HepG2 (cell line): ENCODE measurements around the gene ZNF763. TPM values are rescaled to one million over a fixed set of nuclear protein-coding genes. Genes with fewer than 3 reads are reported as not detected.

Source experiments
- BRD4 ChIP-seq: sonication (generic); formaldehyde crosslinking; IDR thresholded peaks from 2 replicates; pipeline ENCODE4 v1.4.0; 2020; ENCODE audit warnings: missing genetic modification reagents
- HES4 ChIP-seq: sonication (generic); formaldehyde crosslinking; IDR thresholded peaks from 2 replicates; pipeline ENCODE4 v1.9.0; 2021; ENCODE audit warnings: mild to moderate bottlenecking, missing genetic modification reagents, borderline replicate concordance
- HNRNPLL ChIP-seq: fragments of 200-400 bp; formaldehyde crosslinking; IDR thresholded peaks from 2 replicates; pipeline ENCODE4 v1.6.1; 2017; ENCODE audit warnings: mild to moderate bottlenecking, low read depth, low read length; ENCODE audit not compliant: poor library complexity, severe bottlenecking
- PHF21A ChIP-seq: sonication (generic); formaldehyde crosslinking; IDR thresholded peaks from 2 replicates; pipeline ENCODE4 v1.5.0; 2020; ENCODE audit warnings: mild to moderate bottlenecking, missing genetic modification reagents
- POLR2A ChIP-seq, 2 experiments: IDR thresholded peaks; 2 replicates each; pipeline ENCODE4 v1.6.1; 2011; ENCODE audit warnings: low read depth in 2 of 2, low read length in 2 of 2, mild to moderate bottlenecking in 1 of 2, moderate library complexity in 1 of 2; ENCODE audit not compliant: insufficient read depth in 1 of 2
- SMAD1 ChIP-seq: sonication (generic); formaldehyde crosslinking; IDR thresholded peaks from 2 replicates; pipeline ENCODE4 v1.4.0; 2020; ENCODE audit warnings: missing genetic modification reagents, low read depth, mild to moderate bottlenecking, borderline replicate concordance
- SYNCRIP ChIP-seq: fragments of 200-400 bp; formaldehyde crosslinking; IDR thresholded peaks from 2 replicates; pipeline ENCODE4 v1.6.1; 2018; ENCODE audit warnings: mild to moderate bottlenecking, low read depth, low read length; ENCODE audit not compliant: insufficient read depth
- ZBTB14 ChIP-seq: sonication (generic); formaldehyde crosslinking; IDR thresholded peaks from 2 replicates; pipeline ENCODE4 v1.4.0; 2020; ENCODE audit warnings: missing genetic modification reagents
- ZFX ChIP-seq: sonication (generic); formaldehyde crosslinking; IDR thresholded peaks from 2 replicates; pipeline ENCODE4 v1.4.0; 2020; ENCODE audit warnings: mild to moderate bottlenecking, low read depth, missing genetic modification reagents, moderate library complexity
- ZNF101 ChIP-seq: sonication (generic); formaldehyde crosslinking; IDR thresholded peaks from 2 replicates; pipeline ENCODE4 v1.4.0; 2020; ENCODE audit warnings: mild to moderate bottlenecking, low read depth, missing genetic modification reagents, borderline replicate concordance
- ZNF24 ChIP-seq: fragments of 450-650 bp; IDR thresholded peaks from 2 replicates; pipeline ENCODE4 v1.6.1; 2017; ENCODE audit warnings: antibody characterized with exemption, mild to moderate bottlenecking
- ZNF615 ChIP-seq: sonication (generic); formaldehyde crosslinking; IDR thresholded peaks from 2 replicates; pipeline ENCODE4 v1.5.0; 2020; ENCODE audit warnings: mild to moderate bottlenecking, missing genetic modification reagents, borderline replicate concordance
- ZNF850 ChIP-seq: sonication (generic); formaldehyde crosslinking; conservative IDR thresholded peaks from 2 replicates; pipeline ENCODE4 v1.9.0; 2021; ENCODE audit warnings: mild to moderate bottlenecking, missing genetic modification reagents
- polyA plus RNA-seq, 8 experiments: library from polyadenylated mRNA; depleted of rRNA in 3 of 8; stranded (reverse) in 7 of 8; unstranded in 1 of 8; fragments of >200 nt; fragmentation: Illumina TruSeq in 4 of 8; extraction: Trizol in 4 of 8; gene quantifications; 2 replicates each; pipeline versions ENCODE4 v1.2.1 to v1.2.3, GENCODE V29; 2011 to 2016; ENCODE audit warnings: low read depth in 4 of 8, missing spikeins in 1 of 8, mixed read lengths in 1 of 8; ENCODE audit not compliant: insufficient read depth in 1 of 8
- total RNA-seq, 5 experiments: library from RNA; depleted of rRNA; stranded (reverse); fragments of >200 nt; fragmentation: Illumina TruSeq; extraction: Trizol; gene quantifications; 2 replicates each; pipeline ENCODE4 v1.2.3, GENCODE V29; 2016; ENCODE audit warnings: low read depth in 1 of 5
- TF ChIP-seq, protein P1 (sequence below): sonication (generic); formaldehyde crosslinking; IDR thresholded peaks from 2 replicates; pipeline ENCODE4 v1.8.0; 2022; ENCODE audit warnings: mild to moderate bottlenecking, missing genetic modification reagents
- TF ChIP-seq, protein P2 (sequence below): sonication (generic); formaldehyde crosslinking; IDR thresholded peaks from 2 replicates; pipeline ENCODE4 v1.5.1; 2020; ENCODE audit warnings: mild to moderate bottlenecking, missing genetic modification reagents
- TF ChIP-seq, protein P3 (sequence below): sonication (generic); formaldehyde crosslinking; IDR thresholded peaks from 2 replicates; pipeline ENCODE4 v1.5.0; 2020; ENCODE audit warnings: missing genetic modification reagents, mild to moderate bottlenecking, borderline replicate concordance
- TF ChIP-seq, protein P4 (sequence below): sonication (generic); formaldehyde crosslinking; IDR thresholded peaks from 2 replicates; pipeline ENCODE4 v1.4.0; 2020; ENCODE audit warnings: low read depth, missing genetic modification reagents

The ZNF763 gene
- total and polyA plus RNA-seq, 2 of the 13 experiments (the other 11 are each of a cell fraction or from before 2014, with no cell fraction given) = 0.08 to 0.42 TPM

- no peak for TF ChIP-seq ZNF24
- TF ChIP-seq ZNF615 = no peak; the same call in 1 of the 2 replicates
- TF ChIP-seq HNRNPLL = peak; percentile 83
- TF ChIP-seq, protein P1, sequence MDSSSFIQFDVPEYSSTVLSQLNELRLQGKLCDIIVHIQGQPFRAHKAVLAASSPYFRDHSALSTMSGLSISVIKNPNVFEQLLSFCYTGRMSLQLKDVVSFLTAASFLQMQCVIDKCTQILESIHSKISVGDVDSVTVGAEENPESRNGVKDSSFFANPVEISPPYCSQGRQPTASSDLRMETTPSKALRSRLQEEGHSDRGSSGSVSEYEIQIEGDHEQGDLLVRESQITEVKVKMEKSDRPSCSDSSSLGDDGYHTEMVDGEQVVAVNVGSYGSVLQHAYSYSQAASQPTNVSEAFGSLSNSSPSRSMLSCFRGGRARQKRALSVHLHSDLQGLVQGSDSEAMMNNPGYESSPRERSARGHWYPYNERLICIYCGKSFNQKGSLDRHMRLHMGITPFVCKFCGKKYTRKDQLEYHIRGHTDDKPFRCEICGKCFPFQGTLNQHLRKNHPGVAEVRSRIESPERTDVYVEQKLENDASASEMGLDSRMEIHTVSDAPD (CRISPR knock-in tag) = no peak
- TF ChIP-seq ZBTB14 (CRISPR knock-in tag) = no peak
- TF ChIP-seq ZNF101 (CRISPR knock-in tag) = no peak; the same call in 1 of the 2 replicates
- TF ChIP-seq, protein P2, sequence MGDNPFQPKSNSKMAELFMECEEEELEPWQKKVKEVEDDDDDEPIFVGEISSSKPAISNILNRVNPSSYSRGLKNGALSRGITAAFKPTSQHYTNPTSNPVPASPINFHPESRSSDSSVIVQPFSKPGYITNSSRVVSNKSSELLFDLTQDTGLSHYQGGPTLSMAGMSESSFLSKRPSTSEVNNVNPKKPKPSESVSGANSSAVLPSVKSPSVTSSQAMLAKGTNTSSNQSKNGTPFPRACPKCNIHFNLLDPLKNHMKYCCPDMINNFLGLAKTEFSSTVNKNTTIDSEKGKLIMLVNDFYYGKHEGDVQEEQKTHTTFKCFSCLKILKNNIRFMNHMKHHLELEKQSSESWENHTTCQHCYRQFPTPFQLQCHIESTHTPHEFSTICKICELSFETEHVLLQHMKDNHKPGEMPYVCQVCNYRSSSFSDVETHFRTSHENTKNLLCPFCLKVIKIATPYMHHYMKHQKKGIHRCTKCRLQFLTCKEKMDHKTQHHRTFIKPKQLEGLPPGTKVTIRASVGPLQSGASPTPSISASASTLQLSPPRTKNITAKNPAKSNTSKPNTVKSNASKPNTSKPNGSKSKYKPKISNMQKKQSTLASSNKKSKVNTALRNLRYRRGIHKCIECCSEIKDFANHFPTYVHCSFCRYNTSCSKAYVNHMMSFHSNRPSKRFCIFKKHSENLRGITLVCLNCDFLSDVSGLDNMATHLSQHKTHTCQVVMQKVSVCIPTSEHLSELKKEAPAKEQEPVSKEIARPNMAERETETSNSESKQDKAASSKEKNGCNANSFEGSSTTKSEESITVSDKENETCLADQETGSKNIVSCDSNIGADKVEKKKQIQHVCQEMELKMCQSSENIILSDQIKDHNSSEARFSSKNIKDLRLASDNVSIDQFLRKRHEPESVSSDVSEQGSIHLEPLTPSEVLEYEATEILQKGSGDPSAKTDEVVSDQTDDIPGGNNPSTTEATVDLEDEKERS (CRISPR knock-in tag) = no peak
- TF ChIP-seq, protein P3, sequence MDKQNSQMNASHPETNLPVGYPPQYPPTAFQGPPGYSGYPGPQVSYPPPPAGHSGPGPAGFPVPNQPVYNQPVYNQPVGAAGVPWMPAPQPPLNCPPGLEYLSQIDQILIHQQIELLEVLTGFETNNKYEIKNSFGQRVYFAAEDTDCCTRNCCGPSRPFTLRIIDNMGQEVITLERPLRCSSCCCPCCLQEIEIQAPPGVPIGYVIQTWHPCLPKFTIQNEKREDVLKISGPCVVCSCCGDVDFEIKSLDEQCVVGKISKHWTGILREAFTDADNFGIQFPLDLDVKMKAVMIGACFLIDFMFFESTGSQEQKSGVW (CRISPR knock-in tag) = no peak; the same call in 1 of the 2 replicates
- TF ChIP-seq, protein P4, sequence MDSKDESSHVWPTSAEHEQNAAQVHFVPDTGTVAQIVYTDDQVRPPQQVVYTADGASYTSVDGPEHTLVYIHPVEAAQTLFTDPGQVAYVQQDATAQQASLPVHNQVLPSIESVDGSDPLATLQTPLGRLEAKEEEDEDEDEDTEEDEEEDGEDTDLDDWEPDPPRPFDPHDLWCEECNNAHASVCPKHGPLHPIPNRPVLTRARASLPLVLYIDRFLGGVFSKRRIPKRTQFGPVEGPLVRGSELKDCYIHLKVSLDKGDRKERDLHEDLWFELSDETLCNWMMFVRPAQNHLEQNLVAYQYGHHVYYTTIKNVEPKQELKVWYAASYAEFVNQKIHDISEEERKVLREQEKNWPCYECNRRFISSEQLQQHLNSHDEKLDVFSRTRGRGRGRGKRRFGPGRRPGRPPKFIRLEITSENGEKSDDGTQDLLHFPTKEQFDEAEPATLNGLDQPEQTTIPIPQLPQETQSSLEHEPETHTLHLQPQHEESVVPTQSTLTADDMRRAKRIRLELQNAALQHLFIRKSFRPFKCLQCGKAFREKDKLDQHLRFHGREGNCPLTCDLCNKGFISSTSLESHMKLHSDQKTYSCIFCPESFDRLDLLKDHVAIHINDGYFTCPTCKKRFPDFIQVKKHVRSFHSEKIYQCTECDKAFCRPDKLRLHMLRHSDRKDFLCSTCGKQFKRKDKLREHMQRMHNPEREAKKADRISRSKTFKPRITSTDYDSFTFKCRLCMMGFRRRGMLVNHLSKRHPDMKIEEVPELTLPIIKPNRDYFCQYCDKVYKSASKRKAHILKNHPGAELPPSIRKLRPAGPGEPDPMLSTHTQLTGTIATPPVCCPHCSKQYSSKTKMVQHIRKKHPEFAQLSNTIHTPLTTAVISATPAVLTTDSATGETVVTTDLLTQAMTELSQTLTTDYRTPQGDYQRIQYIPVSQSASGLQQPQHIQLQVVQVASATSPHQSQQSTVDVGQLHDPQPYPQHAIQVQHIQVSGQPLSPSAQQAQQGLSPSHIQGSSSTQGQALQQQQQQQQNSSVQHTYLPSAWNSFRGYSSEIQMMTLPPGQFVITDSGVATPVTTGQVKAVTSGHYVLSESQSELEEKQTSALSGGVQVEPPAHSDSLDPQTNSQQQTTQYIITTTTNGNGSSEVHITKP (CRISPR knock-in tag) = no peak
- peak; percentile 84 to 97 for TF ChIP-seq POLR2A (IDR thresholded peaks at IDR 0.05; ENCODE audit: insufficient read depth in 1 of 2, low read depth in 2 of 2, low read length in 2 of 2)
- no peak for TF ChIP-seq SYNCRIP
- TF ChIP-seq BRD4 (CRISPR knock-in tag) = peak; percentile 63
- TF ChIP-seq ZNF850 (CRISPR knock-in tag) = no peak
- 0 out of 2 replicates have a peak, but pooled peaks have one; percentile 15 for TF ChIP-seq HES4 (CRISPR knock-in tag)
- TF ChIP-seq SMAD1 = peak; percentile 86; the same call in 1 of the 2 replicates
- TF ChIP-seq ZFX (CRISPR knock-in tag) = peak; percentile 78
- TF ChIP-seq PHF21A (CRISPR knock-in tag) = peak; percentile 46
Measured at GRCh38 chr19:11924886-11925650, 39.8 kb upstream of the ZNF763 start, which contains the start of gene ZNF700 (continued).
